Measurements from ENCODE around the gene SIN3A. TPM values are rescaled to one million over a fixed set of nuclear protein-coding genes. Genes with fewer than 3 reads are reported as not detected.

SIN3A gene
- total and polyA plus RNA-seq, 2 of the 8 experiments (the other 6 are each of a cell fraction or from before 2014, with no cell fraction given), result 69.5 to 109 TPM

DNA sequence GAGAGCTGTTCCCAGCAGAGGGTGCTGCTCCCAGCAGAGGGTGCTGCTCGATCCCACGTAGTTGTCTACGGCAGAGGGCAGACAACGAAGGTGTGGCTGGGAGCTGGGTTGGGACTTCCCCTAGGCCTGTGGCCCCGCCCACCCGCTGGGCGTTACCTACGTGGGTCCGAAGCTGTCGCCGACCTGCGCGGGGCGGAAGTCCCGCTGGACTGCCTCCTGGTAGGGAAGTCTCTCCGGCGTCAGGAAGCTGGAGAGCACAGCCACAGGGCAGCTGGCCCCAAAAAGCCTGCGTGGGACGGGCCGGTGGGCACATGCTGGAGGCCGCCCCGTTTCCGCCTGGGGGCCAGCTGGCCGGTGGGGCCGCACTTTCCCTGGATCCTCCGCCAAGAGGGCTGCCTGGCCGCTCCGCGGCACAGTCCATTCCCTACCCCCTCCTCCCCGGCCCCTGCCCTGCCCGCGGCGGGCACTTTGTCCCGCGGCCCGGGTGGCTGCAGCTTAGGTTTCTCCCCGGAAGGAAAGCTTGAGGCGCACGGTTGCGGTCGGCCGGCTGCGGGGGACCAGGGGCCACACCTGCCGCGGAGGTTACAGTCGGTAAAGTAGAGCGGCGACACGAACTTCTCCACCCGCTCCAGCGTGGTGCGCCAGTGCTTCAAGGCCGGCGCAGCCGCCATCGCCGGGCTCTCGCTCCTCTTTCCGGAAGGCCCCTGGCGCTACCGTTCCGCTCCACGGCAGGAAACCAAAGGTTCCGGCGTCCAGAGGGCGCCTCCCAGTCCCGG lies 83.4 kb downstream of the SIN3A start, which contains the start of gene MAN2C1:
TSS of gene MAN2C1 (minus strand) at position 695 of the 776 bp plus-strand sequence. CDS start at position 671, 24 bp downstream.
- H3K23me2 ChIP-seq (ENCODE audit: low read depth, low read length), result peaks cover 4% of the 10 kb centered on the region
- peak within 1 kb of the TSS; percentile 74 for H3K27ac ChIP-seq (ENCODE audit: low read depth, low read length)
- H3K9ac ChIP-seq (replicated peaks in 1 of 4; ENCODE audit: extremely low read depth in 1 of 4, low read depth in 3 of 4, low read length in 3 of 4), result peak within 1 kb of the TSS; percentile 62 to 91 (median 83)
- H3K56ac ChIP-seq (replicated peaks; ENCODE audit: insufficient read length, low read depth, low read length), result peak within 1 kb of the TSS; percentile 17
- peak within 1 kb of the TSS; percentile 83 to 85 for H3K4me2 ChIP-seq (ENCODE audit: insufficient read depth in 1 of 2, low read depth in 2 of 2, low read length in 2 of 2)
- H3K79me1 ChIP-seq (ENCODE audit: low read depth, low read length), result no peaks in the 10 kb centered on the region; the same call in 1 of the 2 replicates
- H4K91ac ChIP-seq (replicated peaks; ENCODE audit: insufficient read length, low read length), result no peak within 1 kb of the TSS
- no peak within 1 kb of the TSS; the same call in 1 of the 2 replicates for H2BK20ac ChIP-seq (ENCODE audit: low read length)
- H2BK15ac ChIP-seq (ENCODE audit: low read length), result peak within 1 kb of the TSS; percentile 49; the same call in 1 of the 2 replicates
- peaks cover 0 to 4% (median 1%) of the 10 kb centered on the region in 4 experiments; a peak in 4 of 7 replicates for H3K4me1 ChIP-seq (replicated peaks in 1 of 4; ENCODE audit: control insufficient read depth in 3 of 4, insufficient read depth in 4 of 4, low read length in 3 of 4)
- H3K36me3 ChIP-seq (ENCODE audit: control insufficient read depth in 2 of 4, insufficient read depth in 4 of 4, low read length in 3 of 4), result peaks cover 0 to 23% (median 14%) of the 10 kb centered on the region in 4 experiments; a peak in 7 of 8 replicates
- H3K79me2 ChIP-seq (ENCODE audit: control insufficient read depth in 1 of 2, insufficient read depth in 2 of 2, low read length in 2 of 2), result no peaks in the 10 kb centered on the region; a peak in 1 of 4 replicates
- H3K18ac ChIP-seq (ENCODE audit: extremely low read depth, low read length), result peak within 1 kb of the TSS; percentile 73; the same call in 1 of the 2 replicates
- FAIRE-seq (peak; percentile 7), DNase-seq (ENCODE audit: low read depth in 1 of 2, low spot score in 2 of 2) (peak; percentile 94 to 96)
- H3K4ac ChIP-seq (replicated peaks; ENCODE audit: insufficient read length, low read depth, low read length), result no peak within 1 kb of the TSS
- peak within 1 kb of the TSS; percentile 24 for H4K5ac ChIP-seq (ENCODE audit: insufficient read length, low read depth, low read length)
- H3K27me3 ChIP-seq (replicated peaks in 1 of 4; ENCODE audit: control insufficient read depth in 3 of 4, extremely low read depth in 1 of 4, insufficient read depth in 3 of 4, low read length in 3 of 4), result no peaks in the 10 kb centered on the region
- H2AFZ ChIP-seq (ENCODE audit: low read length), result no peak within 1 kb of the TSS; the same call in 1 of the 2 replicates
- H2BK12ac ChIP-seq (ENCODE audit: low read depth, low read length), result no peak within 1 kb of the TSS
- peaks cover 0 to 4% of the 10 kb centered on the region in 2 experiments for H4K20me1 ChIP-seq (replicated peaks in 1 of 2; ENCODE audit: control insufficient read depth in 1 of 2, insufficient read depth in 2 of 2, low read length in 2 of 2)
- no peak within 1 kb of the TSS for H3K14ac ChIP-seq (ENCODE audit: insufficient read length)
- no peaks in the 10 kb centered on the region for H3K9me3 ChIP-seq (ENCODE audit: insufficient read depth in 2 of 2, low read depth in 1 of 2, low read length in 1 of 2)
- POLR2A ChIA-PET (ENCODE audit: partially characterized antibody), result interaction anchor here (0.5 to 5.2 kb wide), 33 partner anchors 9 to 481 kb away, joined by 3 to 40 read pairs (median 4); partner anchors contain the start of genes COMMD4, NEIL1, PTPN9 and SNUPN
- H2BK5ac ChIP-seq (ENCODE audit: low read depth, low read length), result peak within 1 kb of the TSS; percentile 75
- CTCF ChIA-PET (ENCODE audit: partially characterized antibody), result interaction anchor here (0.7 to 2.4 kb wide), 20 partner anchors 9 to 326 kb away, joined by 3 to 9 read pairs (median 4); partner anchors contain the start of genes NEIL1 and SIN3A
- H2AK5ac ChIP-seq (ENCODE audit: low read depth, low read length), result no peak within 1 kb of the TSS
- H4K8ac ChIP-seq (ENCODE audit: extremely low read depth, insufficient read depth, low read length), result peak within 1 kb of the TSS; percentile 94; the same call in 1 of the 2 replicates
- H2BK120ac ChIP-seq (replicated peaks; ENCODE audit: low read depth, low read length), result no peak within 1 kb of the TSS
- H3K23ac ChIP-seq (ENCODE audit: insufficient read length), result no peak within 1 kb of the TSS
- WGBS, 2 experiments (ENCODE audit: extremely low coverage in 1 of 2, insufficient coverage in 1 of 2, insufficient read length in 1 of 2, insufficient replicate concordance in 2 of 2, low coverage in 1 of 2, low lambda C conversion rate in 2 of 2, missing lambda C conversion rate in 1 of 2), result 2% methylated on average over 40 of the region's 67 CpGs; no CpG with 5 or more reads in 1 of the 2 experiments
- H3K4me3 ChIP-seq (ENCODE audit: extremely low read depth in 1 of 4, insufficient read depth in 2 of 4, low read depth in 3 of 4, low read length in 4 of 4), result peak within 1 kb of the TSS; percentile 59 to 85 (median 72)
- TF ChIP-seq ASH2L (IDR thresholded peaks at IDR 0.05; ENCODE audit: low read length), result peak; percentile 94

Data from H1 (cell line).